Memory B cell (primary cell): Measurements from ENCODE around the gene UGT1A10.

Experiments
- ATAC-seq: fragments of 150-1000 bp; cut with Tn5 transposase; 2 replicates; pipeline ENCODE4 v1.10.0; 2021; ENCODE audit warnings: low read depth, mild to moderate bottlenecking, moderate library complexity
- DNase-seq, 2 donors: peaks; one replicate each; pipeline ENCODE4 v3.0.0; 2022; ENCODE audit warnings: low spot score in 2 of 2
- H3K27ac Mint-ChIP-seq: one replicate; pipeline ENCODE4 v1.8.0; 2022; ENCODE audit warnings: mild to moderate bottlenecking, moderate library complexity, mixed read lengths
- H3K27me3 Mint-ChIP-seq: one replicate; pipeline ENCODE4 v1.8.0; 2022; ENCODE audit warnings: mixed read lengths
- H3K36me3 Mint-ChIP-seq: one replicate; pipeline ENCODE4 v1.8.0; 2022; ENCODE audit warnings: mild to moderate bottlenecking, mixed read lengths
- H3K4me1 Mint-ChIP-seq: one replicate; pipeline ENCODE4 v1.8.0; 2022; ENCODE audit warnings: mixed read lengths
- H3K4me3 Mint-ChIP-seq: one replicate; pipeline ENCODE4 v1.8.0; 2022; ENCODE audit warnings: mild to moderate bottlenecking, moderate library complexity, mixed read lengths
- H3K9me3 Mint-ChIP-seq: one replicate; pipeline ENCODE4 v1.8.0; 2022; ENCODE audit warnings: mixed read lengths

Gene UGT1A10

DNA sequence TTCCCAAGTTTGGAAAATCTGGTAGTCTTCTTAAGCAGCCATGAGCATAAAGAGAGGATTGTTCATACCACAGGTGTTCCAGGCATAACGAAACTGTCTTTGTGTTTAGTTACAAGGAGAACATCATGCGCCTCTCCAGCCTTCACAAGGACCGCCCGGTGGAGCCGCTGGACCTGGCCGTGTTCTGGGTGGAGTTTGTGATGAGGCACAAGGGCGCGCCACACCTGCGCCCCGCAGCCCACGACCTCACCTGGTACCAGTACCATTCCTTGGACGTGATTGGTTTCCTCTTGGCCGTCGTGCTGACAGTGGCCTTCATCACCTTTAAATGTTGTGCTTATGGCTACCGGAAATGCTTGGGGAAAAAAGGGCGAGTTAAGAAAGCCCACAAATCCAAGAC, 135.9 kb downstream of the UGT1A10 start:
- DNase-seq: no peak
- Mint-ChIP-seq H3K9me3 (peaks cover 7% of the 10 kb centered on the region), H3K4me3 (no peak overlapping the region), H3K36me3 (no peaks in the 10 kb centered on the region), H3K27me3 (peaks cover 10% of the 10 kb centered on the region), H3K4me1 (no peaks in the 10 kb centered on the region), H3K27ac (no peak overlapping the region)
- ATAC-seq: no peak

DNA sequence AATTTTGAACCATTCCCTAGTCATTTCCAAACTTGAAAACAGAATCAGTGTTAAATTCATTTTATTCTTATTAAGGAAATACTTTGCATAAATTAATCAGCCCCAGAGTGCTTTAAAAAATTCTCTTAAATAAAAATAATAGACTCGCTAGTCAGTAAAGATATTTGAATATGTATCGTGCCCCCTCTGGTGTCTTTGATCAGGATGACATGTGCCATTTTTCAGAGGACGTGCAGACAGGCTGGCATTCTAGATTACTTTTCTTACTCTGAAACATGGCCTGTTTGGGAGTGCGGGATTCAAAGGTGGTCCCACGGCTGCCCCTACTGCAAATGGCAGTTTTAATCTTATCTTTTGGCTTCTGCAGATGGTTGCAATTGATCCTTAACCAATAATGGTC, 136.3 kb downstream of the UGT1A10 start:
- Mint-ChIP-seq H3K27ac (no peak overlapping the region), H3K9me3 (peaks cover 8% of the 10 kb centered on the region), H3K36me3 (no peaks in the 10 kb centered on the region), H3K27me3 (peaks cover 10% of the 10 kb centered on the region), H3K4me3 (no peak overlapping the region), H3K4me1 (no peaks in the 10 kb centered on the region)
- no peak for ATAC-seq
- DNase-seq: no peak

DNA sequence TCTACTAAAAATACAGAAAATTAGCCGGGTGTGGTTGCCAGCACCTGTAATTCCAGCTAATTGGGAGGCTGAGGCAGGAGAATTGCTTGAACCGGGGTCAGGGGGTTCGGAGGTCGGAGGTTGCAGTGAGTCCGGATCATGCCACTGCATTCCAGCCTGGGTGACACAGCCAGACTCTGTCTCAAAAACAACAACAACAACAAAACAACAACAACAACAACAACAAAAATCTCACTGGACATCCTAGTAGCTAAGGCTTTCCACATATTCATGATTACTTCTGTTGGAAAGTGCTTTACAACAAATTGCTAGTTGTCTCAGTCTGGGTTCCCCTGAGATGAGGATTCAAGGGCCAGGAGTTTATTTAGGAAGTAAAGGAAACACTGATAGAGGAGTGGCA, 137.6 kb downstream of the UGT1A10 start:
- no peaks in the 10 kb centered on the region for H3K36me3 Mint-ChIP-seq

DNA sequence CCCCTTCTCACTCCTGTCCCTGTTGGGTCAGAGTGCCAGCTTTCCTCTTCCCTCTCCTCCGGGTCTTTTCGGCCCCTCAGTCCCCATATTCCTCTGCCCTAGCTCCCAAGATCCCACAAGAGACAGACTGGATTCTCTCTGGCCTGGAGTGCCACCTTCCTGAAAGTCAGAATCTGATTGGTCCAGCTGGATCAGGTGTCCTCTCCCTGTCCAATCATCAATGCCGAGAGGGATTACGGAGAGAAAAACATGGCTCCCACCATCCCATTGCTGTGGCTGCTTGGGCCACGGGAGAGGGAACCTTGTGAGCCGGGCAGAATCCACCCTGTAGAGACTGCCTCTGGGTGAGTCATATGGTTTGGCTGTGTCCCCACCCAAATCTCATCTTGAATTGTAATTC, 139.2 kb downstream of the UGT1A10 start:
- Mint-ChIP-seq H3K27me3 (peaks cover 14% of the 10 kb centered on the region), H3K9me3 (peaks cover 8% of the 10 kb centered on the region), H3K27ac (no peak overlapping the region), H3K36me3 (no peaks in the 10 kb centered on the region), H3K4me1 (no peaks in the 10 kb centered on the region), H3K4me3 (no peak overlapping the region)
- DNase-seq (no peak), ATAC-seq (no peak)

More for the DNA sequence above, 137.6 kb downstream of the UGT1A10 start:
- Mint-ChIP-seq H3K9me3 (peaks cover 8% of the 10 kb centered on the region), H3K4me1 (no peaks in the 10 kb centered on the region), H3K27me3 (peaks cover 13% of the 10 kb centered on the region), H3K4me3 (no peak overlapping the region), H3K27ac (no peak overlapping the region)
- DNase-seq (no peak), ATAC-seq (no peak)

DNA sequence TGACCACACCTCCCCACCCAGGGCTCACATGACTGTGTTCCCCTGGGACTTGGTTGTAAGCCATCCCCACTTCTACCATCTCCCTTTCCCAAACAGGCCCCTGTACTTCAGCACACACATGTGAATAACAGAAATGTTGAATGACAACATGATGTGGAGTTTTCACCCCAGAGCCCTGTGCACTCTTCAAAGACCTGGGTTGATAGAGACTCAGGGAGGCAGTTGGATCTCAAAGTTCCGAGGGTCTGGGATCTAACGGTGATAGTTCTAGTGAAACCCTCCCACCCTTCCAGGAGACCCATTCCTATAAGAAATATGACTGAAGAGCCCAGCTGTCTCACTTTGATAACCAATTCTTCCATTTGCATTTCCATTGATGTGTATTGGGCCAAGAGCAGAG, 141.8 kb downstream of the UGT1A10 start, which contains the start of gene MROH2A:
TSS of gene MROH2A (plus strand) at position 301 of the 400 bp plus-strand sequence. CDS start 1,029 bp downstream, outside the sequence.
- Mint-ChIP-seq H3K27me3 (peaks cover 18% of the 10 kb centered on the region), H3K4me3 (no peak within 1 kb of the TSS), H3K36me3 (no peaks in the 10 kb centered on the region), H3K4me1 (no peaks in the 10 kb centered on the region), H3K9me3 (peaks cover 11% of the 10 kb centered on the region), H3K27ac (no peak within 1 kb of the TSS)
- no peak for ATAC-seq
- DNase-seq: no peak

DNA sequence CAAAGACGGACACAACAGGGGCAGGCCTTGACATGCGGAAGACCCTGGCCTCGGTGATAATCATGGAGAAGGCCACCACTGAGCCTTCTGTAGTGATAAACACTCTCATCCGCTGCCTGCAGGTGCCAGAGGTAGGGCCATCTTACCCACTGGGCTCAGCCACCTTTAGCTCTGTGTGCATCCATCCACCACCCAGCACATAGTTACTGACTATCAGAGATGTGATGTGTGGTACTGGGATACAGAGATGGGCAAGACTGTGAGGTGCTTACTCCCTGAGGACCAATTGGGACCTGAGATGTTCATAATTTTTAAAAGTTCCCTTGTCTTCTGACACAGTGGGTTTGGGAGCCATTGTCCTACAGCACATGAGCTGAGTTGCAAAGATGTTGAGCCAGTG, 143.5 kb downstream of the UGT1A10 start:
- H3K27me3 Mint-ChIP-seq: peaks cover 21% of the 10 kb centered on the region
- peaks cover 11% of the 10 kb centered on the region for H3K9me3 Mint-ChIP-seq
- DNase-seq: no peak
- no peak overlapping the region for H3K27ac Mint-ChIP-seq
- ATAC-seq: no peak
- no peak overlapping the region for H3K4me3 Mint-ChIP-seq
- H3K4me1 Mint-ChIP-seq: no peaks in the 10 kb centered on the region
- H3K36me3 Mint-ChIP-seq: no peaks in the 10 kb centered on the region

DNA sequence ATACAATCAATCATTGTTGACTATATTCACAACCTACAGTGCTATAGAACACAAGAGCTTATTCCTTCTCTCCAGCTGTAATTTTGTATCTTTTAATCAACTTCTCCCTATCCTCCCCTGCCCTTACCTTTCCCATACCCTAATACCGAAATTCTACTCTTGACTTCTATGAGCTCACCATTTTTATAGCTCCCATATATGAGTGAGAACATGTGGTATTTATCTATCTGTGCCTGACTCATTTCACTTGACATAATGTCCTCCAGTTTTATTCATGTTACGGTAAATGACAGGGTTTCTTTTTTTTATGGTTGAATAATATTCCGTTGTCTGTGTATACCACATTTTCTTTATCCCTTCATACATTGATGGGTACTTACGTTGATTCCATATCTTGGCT, 144.5 kb downstream of the UGT1A10 start:
- H3K36me3 Mint-ChIP-seq: no peaks in the 10 kb centered on the region
- DNase-seq: no peak
- peaks cover 20% of the 10 kb centered on the region for H3K27me3 Mint-ChIP-seq
- no peak for ATAC-seq
- H3K4me1 Mint-ChIP-seq: no peaks in the 10 kb centered on the region
- H3K4me3 Mint-ChIP-seq: no peak overlapping the region
- H3K9me3 Mint-ChIP-seq: peaks cover 8% of the 10 kb centered on the region
- H3K27ac Mint-ChIP-seq: no peak overlapping the region

DNA sequence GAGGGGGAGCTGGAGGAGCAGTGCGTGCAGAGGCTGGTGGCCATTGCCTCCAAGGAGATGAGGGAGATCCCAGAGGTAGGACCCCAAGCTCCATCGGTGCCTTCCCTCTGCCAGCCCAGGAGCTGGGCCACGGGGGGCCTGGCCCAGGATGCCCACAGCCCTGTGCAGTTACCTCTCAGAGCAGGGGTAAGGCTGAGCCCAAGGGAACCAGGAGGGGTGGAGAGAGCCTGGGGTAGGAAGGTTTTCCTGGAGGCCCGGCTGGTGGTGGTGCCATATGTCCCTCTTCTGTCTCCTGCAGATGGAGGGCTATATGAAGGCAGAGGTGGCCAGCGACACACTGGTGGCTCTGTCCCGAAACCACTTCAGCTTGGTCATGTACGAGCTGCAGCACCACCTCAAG, 153.3 kb downstream of the UGT1A10 start:
- Mint-ChIP-seq H3K36me3 (no peaks in the 10 kb centered on the region), H3K4me3 (no peak overlapping the region), H3K9me3 (no peaks in the 10 kb centered on the region), H3K4me1 (peaks cover 3% of the 10 kb centered on the region), H3K27me3 (peaks cover 13% of the 10 kb centered on the region), H3K27ac (no peak overlapping the region)
- no peak for DNase-seq
- ATAC-seq: no peak

DNA sequence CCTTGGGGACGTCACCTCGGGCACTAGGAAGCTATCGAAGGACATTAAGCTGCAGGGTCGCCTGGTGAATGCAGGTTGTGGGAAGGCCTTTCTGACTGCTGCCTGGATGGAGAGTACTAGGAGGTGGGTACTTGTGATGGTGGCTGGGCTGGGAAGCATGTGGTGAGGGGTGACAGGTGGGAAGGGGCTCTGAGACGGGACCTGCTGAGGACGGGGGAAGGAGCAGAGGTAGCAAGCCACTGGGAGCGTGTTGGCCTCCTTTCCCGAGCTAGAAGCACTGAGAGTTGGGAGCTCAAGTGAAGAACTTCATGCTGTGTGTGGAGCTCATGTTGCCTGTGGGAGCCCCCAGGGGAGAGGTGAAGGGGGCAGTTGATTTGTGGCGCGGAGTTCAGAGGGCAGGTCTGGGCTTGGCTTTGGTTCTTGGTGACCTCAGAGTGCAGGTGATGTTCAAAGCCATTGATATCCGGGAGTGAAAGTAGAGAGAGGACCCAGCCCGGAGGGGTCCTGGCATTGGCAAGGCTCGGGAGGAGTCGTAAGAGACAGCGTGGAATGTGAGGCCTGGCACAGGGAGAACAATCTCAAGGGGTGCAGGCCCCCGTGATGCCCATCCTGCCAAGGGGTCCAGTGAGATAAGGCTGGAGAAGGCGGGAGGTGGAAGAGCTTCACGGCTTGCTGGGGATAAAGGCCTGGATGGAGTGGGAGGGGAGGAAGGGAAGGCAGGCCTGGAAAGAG, 155.1 kb downstream of the UGT1A10 start:
- no peak for ATAC-seq
- Mint-ChIP-seq H3K36me3 (no peaks in the 10 kb centered on the region), H3K9me3 (no peaks in the 10 kb centered on the region), H3K4me3 (no peak overlapping the region), H3K27ac (no peak overlapping the region), H3K27me3 (peaks cover 10% of the 10 kb centered on the region), H3K4me1 (peaks cover 3% of the 10 kb centered on the region)
- no peak for DNase-seq

DNA sequence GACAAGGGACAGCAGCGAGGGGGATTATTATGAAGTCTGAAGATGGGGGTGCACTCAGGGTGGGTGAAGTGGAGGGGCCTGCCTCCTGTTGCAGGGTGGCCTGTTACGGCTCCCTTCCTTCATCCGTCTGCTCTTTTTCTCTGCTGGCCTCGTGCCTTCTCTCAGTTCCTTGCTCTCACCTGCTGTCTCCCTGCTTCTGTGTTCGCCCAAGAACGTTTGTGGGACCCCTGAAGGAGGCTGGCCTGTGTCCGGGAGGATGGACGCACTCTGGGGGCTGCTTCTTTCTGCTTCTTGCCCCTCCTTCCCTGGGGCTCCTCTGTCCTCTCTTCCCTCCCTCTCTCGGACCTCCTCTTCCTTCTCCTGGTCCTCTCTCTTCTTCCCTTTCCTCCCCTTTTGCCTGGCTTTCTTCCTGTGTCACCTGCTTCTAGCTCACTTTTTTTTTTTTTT, 155.7 kb downstream of the UGT1A10 start:
- Mint-ChIP-seq H3K4me1 (peaks cover 3% of the 10 kb centered on the region), H3K27ac (no peak overlapping the region), H3K4me3 (no peak overlapping the region), H3K9me3 (no peaks in the 10 kb centered on the region), H3K36me3 (no peaks in the 10 kb centered on the region), H3K27me3 (peaks cover 10% of the 10 kb centered on the region)
- ATAC-seq (no peak), DNase-seq (no peak)

DNA sequence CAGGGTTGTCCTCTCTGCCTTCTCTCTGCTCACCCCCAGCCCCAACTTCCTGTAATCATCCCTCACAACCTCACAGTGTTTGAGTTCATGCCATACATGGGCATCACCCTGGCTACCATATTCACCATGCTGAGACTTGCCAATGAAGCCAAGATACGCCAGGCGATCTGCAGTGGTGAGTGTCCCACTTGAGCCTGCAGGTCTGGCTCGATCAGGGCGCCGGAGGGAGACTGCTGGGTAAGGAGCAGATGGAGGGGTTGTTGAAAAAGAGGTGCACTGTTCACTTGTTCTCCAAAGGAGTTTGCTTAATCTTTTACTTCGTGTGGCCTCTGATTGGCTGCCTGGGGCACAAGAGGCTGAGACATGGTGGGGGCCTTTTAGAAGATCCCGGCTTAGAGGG, 156.5 kb downstream of the UGT1A10 start:
- peaks cover 3% of the 10 kb centered on the region for H3K4me1 Mint-ChIP-seq
- H3K27ac Mint-ChIP-seq: no peak overlapping the region
- DNase-seq (no peak), ATAC-seq (no peak)
- H3K4me3 Mint-ChIP-seq: no peak overlapping the region
- H3K9me3 Mint-ChIP-seq: no peaks in the 10 kb centered on the region
- peaks cover 10% of the 10 kb centered on the region for H3K27me3 Mint-ChIP-seq
- no peaks in the 10 kb centered on the region for H3K36me3 Mint-ChIP-seq

DNA sequence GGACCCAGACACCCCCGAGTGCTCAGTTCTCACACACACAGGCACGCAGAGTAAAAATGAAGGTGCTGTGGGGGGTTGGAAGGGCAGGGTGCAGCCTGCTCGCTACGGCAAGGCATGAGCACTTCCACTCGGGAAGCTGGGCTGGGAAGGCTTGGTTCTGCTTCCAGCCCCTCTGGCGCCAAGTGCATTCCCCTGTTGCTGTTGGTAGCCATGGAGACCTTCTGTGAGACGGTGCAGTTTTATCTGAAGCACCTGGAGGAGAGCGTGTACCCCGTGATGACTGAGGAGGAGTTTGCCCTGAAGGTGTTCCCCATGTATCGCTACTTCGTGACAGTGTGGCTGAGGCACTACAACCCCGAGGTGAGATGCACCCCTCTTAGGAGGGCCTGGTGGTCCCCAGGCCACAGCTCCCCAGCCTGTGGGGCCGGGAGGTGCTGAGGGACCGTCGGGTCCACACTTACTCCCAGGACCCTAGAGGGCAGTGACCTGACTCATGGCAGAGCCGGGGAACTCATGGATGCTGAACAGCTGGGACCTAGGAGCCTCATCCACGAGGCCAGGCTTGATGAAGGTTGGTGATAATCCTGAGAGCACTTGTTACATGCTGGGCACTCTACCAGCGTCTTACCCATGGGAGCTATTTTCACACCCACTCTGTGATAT, 157.3 kb downstream of the UGT1A10 start:
- no peak for DNase-seq
- Mint-ChIP-seq H3K27ac (no peak overlapping the region), H3K4me3 (no peak overlapping the region), H3K36me3 (no peaks in the 10 kb centered on the region), H3K27me3 (peaks cover 11% of the 10 kb centered on the region), H3K4me1 (peaks cover 3% of the 10 kb centered on the region), H3K9me3 (no peaks in the 10 kb centered on the region)
- no peak for ATAC-seq

DNA sequence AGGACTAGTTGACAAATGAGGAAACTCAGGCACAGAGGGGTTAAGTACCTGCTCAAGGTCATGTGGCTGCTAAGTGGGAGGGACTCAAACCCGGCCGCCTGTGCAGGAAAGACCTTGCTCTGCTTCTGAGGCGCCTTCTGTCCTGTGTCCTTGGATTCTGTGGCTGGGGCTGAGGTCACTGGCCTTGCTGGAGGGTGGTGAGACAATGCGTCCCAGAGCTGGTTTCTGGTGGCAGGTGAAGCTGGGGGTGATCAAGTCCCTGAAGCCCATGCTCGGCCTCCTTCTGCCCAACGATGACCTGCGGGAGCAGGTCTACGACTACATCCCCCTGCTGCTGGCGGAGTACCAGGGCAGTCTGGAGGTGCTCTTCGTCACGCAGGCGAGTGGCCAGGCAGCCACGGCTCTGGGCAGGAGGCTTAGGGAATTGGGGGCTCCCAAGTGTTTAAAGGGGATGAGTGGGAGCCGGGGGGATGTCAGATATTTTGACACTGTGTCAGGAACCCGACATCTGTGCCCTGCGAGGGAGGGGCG, 157.9 kb downstream of the UGT1A10 start:
- Mint-ChIP-seq H3K27me3 (peaks cover 9% of the 10 kb centered on the region), H3K27ac (no peak overlapping the region), H3K36me3 (no peaks in the 10 kb centered on the region), H3K4me1 (peaks cover 3% of the 10 kb centered on the region), H3K9me3 (no peaks in the 10 kb centered on the region), H3K4me3 (no peak overlapping the region)
- DNase-seq (no peak), ATAC-seq (no peak)

DNA sequence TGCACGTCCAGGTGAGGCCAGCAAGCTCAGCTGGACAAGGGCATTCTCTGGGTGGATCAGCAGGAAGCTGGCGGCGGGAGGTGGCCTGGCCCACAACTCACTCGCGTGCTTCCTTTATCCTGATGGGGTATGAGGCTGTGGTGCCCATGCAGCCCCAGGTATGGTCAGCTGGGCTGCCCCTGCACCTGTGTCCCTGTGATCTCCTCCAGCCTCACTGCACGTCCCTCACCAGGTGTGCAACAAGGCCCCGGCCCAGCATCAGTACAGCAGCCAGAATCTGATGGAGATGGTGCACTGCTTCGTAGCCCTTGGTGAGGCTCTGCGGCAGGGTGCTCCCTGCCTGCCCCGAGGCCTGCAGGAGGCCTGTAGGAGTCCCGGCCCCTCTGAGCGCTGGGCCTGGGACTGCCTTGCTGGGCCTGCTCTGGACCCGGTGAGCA, 159.5 kb downstream of the UGT1A10 start:
- no peak for ATAC-seq
- DNase-seq: no peak
- no peaks in the 10 kb centered on the region for H3K36me3 Mint-ChIP-seq
- H3K4me1 Mint-ChIP-seq: no peaks in the 10 kb centered on the region
- H3K27ac Mint-ChIP-seq: no peak overlapping the region
- no peak overlapping the region for H3K4me3 Mint-ChIP-seq
- peaks cover 3% of the 10 kb centered on the region for H3K27me3 Mint-ChIP-seq
- no peaks in the 10 kb centered on the region for H3K9me3 Mint-ChIP-seq
